Thyroid gland (tissue), 4 donors: ENCODE data around the gene RNF126. TPM values are rescaled to one million over a fixed set of nuclear protein-coding genes. Genes with fewer than 3 reads are reported as not detected.
A peak's percentile ranks its signal among the peaks of the same experiment; 100 is the strongest.

Experiments
- DNase-seq, 2 donors: peaks; one replicate each; pipeline ENCODE4 v3.0.0-alpha.2; 2019
- H3K27ac ChIP-seq, 3 donors: fragments of 200-600 bp; sonication (generic); 1 replicate in 2 of 3; 2 replicates in 1 of 3; pipeline ENCODE4 v1.5.1; 2016 to 2019; ENCODE audit warnings: mild to moderate bottlenecking in 1 of 3, moderate library complexity in 1 of 3
- H3K27me3 ChIP-seq: fragments of 200-600 bp; sonication (generic); one replicate; pipeline ENCODE4 v1.5.1; 2019
- H3K36me3 ChIP-seq, 2 donors: fragments of 200-600 bp; sonication (generic); one replicate each; pipeline ENCODE4 v1.5.1; 2016 to 2019
- H3K4me1 ChIP-seq, 2 donors: fragments of 200-600 bp; sonication (generic); one replicate each; pipeline ENCODE4 v1.5.1; 2017 to 2019
- H3K4me3 ChIP-seq, 3 donors: fragments of 200-600 bp; sonication (generic); replicated peaks in 1 of 3; 1 replicate in 2 of 3; 2 replicates in 1 of 3; pipeline ENCODE4 v1.5.1; 2016; ENCODE audit warnings: mild to moderate bottlenecking in 1 of 3
- H3K9me3 ChIP-seq: fragments of 200-600 bp; sonication (generic); one replicate; pipeline ENCODE4 v1.5.1; 2017
- CTCF ChIP-seq, 6 experiments: fragments of 200-600 bp in 3 of 6; fragments of 450-650 bp in 3 of 6; sonication (generic) in 3 of 6; IDR thresholded peaks; one replicate each; pipeline ENCODE4 v1.5.1; 2016 to 2019; ENCODE audit warnings: antibody characterized with exemption in 6 of 6, mild to moderate bottlenecking in 2 of 6, inconsistent platforms in 1 of 6, moderate library complexity in 1 of 6
- POLR2A ChIP-seq, 2 donors: fragments of 450-650 bp; IDR thresholded peaks; one replicate each; pipeline ENCODE4 v1.6.1; 2017; ENCODE audit warnings: antibody characterized with exemption in 2 of 2, mild to moderate bottlenecking in 2 of 2, moderate library complexity in 1 of 2
- WGBS, 2 donors: methylation state at CpG; one replicate each; pipeline ENCODE4 v1.1.5; 2017; 5-methylcytosine and 5-hydroxymethylcytosine counted together
- intact Hi-C: fragments of 100-400 bp; cut with DNase I; formaldehyde crosslinking; loops from one replicate; pipeline ENCODE4 v1.15.1; 2023
- total RNA-seq, 4 donors: library from RNA; depleted of rRNA; stranded (reverse); fragments of >200 nt; gene quantifications; one replicate each; pipeline ENCODE4 v1.2.3, GENCODE V29; 2016

RNF126 gene
- 10 to 100 TPM; 41.4 to 55.5 (median 53.5) TPM for total RNA-seq

- Histone ChIP-seq H3K4me3 (peak within 1 kb of the TSS; percentile 82 to 98 (median 94)), H3K27ac (peak within 1 kb of the TSS; percentile 80 to 91 (median 88)), H3K9me3 (no peaks in the 10 kb centered on the region), H3K36me3 (no peaks in the 10 kb centered on the region), H3K27me3 (no peaks in the 10 kb centered on the region), H3K4me1 (peaks cover 27 to 50% of the 10 kb centered on the region in 2 donors)
- DNase-seq, result peak; percentile 90 to 92
- 14% methylated on average over 18 of the region's 97 CpGs; no CpG with 5 or more reads in 1 of the 2 donors for WGBS, 2 donors
- TF ChIP-seq CTCF (IDR thresholded peaks at IDR 0.05) (no peak), POLR2A (IDR thresholded peaks at IDR 0.05) (peak; percentile 45 to 76)
- intact Hi-C loops, result no loop called here
Observed at GRCh38 chr19:662962-663681, at the start of gene RNF126. RNF126 (minus strand) TSS chr19:663214; CDS start chr19:663121, 93 bp downstream.

- H3K4me3 ChIP-seq, result no peak overlapping the region
- no peaks in the 10 kb centered on the region for H3K9me3 ChIP-seq
Observed at GRCh38 chr19:711254-711653, 48.2 kb upstream of the RNF126 start.

GRCh38 chr19:710767-711166 is 47.8 kb upstream of the RNF126 start:
- Histone ChIP-seq H3K4me3 (no peak overlapping the region), H3K27ac (peak overlapping the region in 1 of 3 donors; percentile 74), H3K4me1 (peaks cover 7 to 22% of the 10 kb centered on the region in 2 donors), H3K36me3 (no peaks in the 10 kb centered on the region), H3K27me3 (no peaks in the 10 kb centered on the region), H3K9me3 (no peaks in the 10 kb centered on the region)
- DNase-seq, result no peak
- WGBS, 2 donors, result 76 to 89% methylated on average over 16 to 21 of the region's 21 CpGs
- TF ChIP-seq CTCF (IDR thresholded peaks at IDR 0.05) (no peak), POLR2A (IDR thresholded peaks at IDR 0.05) (no peak)
- intact Hi-C loops, result no loop called here

More at GRCh38 chr19:711254-711653, 48.2 kb upstream of the RNF126 start:
- intact Hi-C loops, result no loop called here
- no peak for TF ChIP-seq POLR2A (IDR thresholded peaks at IDR 0.05)
- TF ChIP-seq CTCF (IDR thresholded peaks at IDR 0.05), result no peak
- WGBS, 2 donors, result 80 to 84% methylated on average over 7 to 8 of the region's 8 CpGs
- Histone ChIP-seq H3K27me3 (no peaks in the 10 kb centered on the region), H3K27ac (no peak overlapping the region), H3K36me3 (no peaks in the 10 kb centered on the region), H3K4me1 (peaks cover 7 to 22% of the 10 kb centered on the region in 2 donors)
- DNase-seq, result no peak

GRCh38 chr19:709965-710571 is 47.1 kb upstream of the RNF126 start:
- H3K4me1 ChIP-seq, result peaks cover 7 to 27% of the 10 kb centered on the region in 2 donors
- DNase-seq, result peak in 1 of 2 donors; percentile 19
- intact Hi-C loops, result no loop called here
- TF ChIP-seq CTCF (IDR thresholded peaks at IDR 0.05), result no peak
- TF ChIP-seq POLR2A (IDR thresholded peaks at IDR 0.05), result no peak
- 40 to 52% methylated on average over 7 to 16 of the region's 27 CpGs for WGBS, 2 donors
- H3K27ac ChIP-seq, result peak overlapping the region; percentile 49 to 77 (median 74)
- H3K27me3 ChIP-seq, result no peaks in the 10 kb centered on the region
- H3K36me3 ChIP-seq, result no peaks in the 10 kb centered on the region
- H3K4me3 ChIP-seq, result peak overlapping the region in 1 of 3 donors; percentile 68
- H3K9me3 ChIP-seq, result no peaks in the 10 kb centered on the region
